GM12878 (cell line): Measurements from ENCODE around the gene TOP2B.

Source experiments
- NR2F1 ChIP-seq: fragments of 450-650 bp; conservative IDR thresholded peaks from 2 replicates; pipeline ENCODE4 v1.6.1; 2017; ENCODE audit warnings: mild to moderate bottlenecking
- POLR2A ChIP-seq: IDR thresholded peaks from 2 replicates; pipeline ENCODE4 v1.6.1; 2011; ENCODE audit warnings: low read depth, mild to moderate bottlenecking, low read length
- SIN3A ChIP-seq: IDR thresholded peaks from 2 replicates; pipeline ENCODE4 v1.6.1; 2012; ENCODE audit warnings: low read depth, low read length, improper control_type of control experiment
- TF ChIP-seq, protein P1 (sequence below): fragments of 450-650 bp; formaldehyde crosslinking; IDR thresholded peaks from 2 replicates; pipeline ENCODE4 v1.4.0; 2020; ENCODE audit warnings: mild to moderate bottlenecking, moderate library complexity
- TF ChIP-seq, protein P2 (sequence below), 3 experiments: IDR thresholded peaks in 2 of 3; conservative IDR thresholded peaks in 1 of 3; 2 replicates each; pipeline ENCODE4 v1.5.1; 2011; ENCODE audit warnings: low read depth in 3 of 3, low read length in 3 of 3, mild to moderate bottlenecking in 3 of 3, control low read depth in 2 of 3, moderate library complexity in 2 of 3, inconsistent platforms in 1 of 3, mixed read lengths in 1 of 3; ENCODE audit not compliant: control insufficient read depth in 2 of 3, insufficient read depth in 1 of 3; ENCODE audit errors: extremely low read depth in 1 of 3

DNA sequence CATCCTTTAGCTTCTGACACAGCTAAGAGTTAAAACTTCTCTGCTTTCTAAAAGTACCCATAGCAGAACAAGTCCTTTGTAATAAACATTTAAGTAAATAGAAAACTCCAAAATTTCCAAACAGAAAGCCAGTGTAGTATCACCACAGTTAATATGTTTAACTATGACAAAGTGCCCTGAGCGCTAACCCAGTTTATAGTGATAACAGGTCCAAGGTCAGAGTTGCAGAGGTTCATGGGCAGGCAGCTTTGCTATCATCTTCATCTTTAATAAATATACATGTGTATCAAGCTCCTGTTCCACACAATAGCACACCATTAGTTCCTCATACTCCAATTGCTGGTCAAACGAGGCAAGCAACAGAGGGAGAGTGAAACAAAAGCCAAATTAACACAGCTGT is 12.4 kb upstream of the TOP2B start:
- TF ChIP-seq, protein P1, sequence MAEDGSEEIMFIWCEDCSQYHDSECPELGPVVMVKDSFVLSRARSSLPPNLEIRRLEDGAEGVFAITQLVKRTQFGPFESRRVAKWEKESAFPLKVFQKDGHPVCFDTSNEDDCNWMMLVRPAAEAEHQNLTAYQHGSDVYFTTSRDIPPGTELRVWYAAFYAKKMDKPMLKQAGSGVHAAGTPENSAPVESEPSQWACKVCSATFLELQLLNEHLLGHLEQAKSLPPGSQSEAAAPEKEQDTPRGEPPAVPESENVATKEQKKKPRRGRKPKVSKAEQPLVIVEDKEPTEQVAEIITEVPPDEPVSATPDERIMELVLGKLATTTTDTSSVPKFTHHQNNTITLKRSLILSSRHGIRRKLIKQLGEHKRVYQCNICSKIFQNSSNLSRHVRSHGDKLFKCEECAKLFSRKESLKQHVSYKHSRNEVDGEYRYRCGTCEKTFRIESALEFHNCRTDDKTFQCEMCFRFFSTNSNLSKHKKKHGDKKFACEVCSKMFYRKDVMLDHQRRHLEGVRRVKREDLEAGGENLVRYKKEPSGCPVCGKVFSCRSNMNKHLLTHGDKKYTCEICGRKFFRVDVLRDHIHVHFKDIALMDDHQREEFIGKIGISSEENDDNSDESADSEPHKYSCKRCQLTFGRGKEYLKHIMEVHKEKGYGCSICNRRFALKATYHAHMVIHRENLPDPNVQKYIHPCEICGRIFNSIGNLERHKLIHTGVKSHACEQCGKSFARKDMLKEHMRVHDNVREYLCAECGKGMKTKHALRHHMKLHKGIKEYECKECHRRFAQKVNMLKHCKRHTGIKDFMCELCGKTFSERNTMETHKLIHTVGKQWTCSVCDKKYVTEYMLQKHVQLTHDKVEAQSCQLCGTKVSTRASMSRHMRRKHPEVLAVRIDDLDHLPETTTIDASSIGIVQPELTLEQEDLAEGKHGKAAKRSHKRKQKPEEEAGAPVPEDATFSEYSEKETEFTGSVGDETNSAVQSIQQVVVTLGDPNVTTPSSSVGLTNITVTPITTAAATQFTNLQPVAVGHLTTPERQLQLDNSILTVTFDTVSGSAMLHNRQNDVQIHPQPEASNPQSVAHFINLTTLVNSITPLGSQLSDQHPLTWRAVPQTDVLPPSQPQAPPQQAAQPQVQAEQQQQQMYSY (CRISPR knock-in tag), result no peak
- no peak for TF ChIP-seq NR2F1
- TF ChIP-seq, protein P2, sequence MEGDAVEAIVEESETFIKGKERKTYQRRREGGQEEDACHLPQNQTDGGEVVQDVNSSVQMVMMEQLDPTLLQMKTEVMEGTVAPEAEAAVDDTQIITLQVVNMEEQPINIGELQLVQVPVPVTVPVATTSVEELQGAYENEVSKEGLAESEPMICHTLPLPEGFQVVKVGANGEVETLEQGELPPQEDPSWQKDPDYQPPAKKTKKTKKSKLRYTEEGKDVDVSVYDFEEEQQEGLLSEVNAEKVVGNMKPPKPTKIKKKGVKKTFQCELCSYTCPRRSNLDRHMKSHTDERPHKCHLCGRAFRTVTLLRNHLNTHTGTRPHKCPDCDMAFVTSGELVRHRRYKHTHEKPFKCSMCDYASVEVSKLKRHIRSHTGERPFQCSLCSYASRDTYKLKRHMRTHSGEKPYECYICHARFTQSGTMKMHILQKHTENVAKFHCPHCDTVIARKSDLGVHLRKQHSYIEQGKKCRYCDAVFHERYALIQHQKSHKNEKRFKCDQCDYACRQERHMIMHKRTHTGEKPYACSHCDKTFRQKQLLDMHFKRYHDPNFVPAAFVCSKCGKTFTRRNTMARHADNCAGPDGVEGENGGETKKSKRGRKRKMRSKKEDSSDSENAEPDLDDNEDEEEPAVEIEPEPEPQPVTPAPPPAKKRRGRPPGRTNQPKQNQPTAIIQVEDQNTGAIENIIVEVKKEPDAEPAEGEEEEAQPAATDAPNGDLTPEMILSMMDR (IDR thresholded peaks at IDR 0.05 in 2 of 3, conservative IDR thresholded peaks at IDR 0.05 in 1 of 3; ENCODE audit: control insufficient read depth in 2 of 3, extremely low read depth in 1 of 3, insufficient read depth in 1 of 3, low read depth in 3 of 3, low read length in 3 of 3), result no peak
- TF ChIP-seq POLR2A, result no peak
- no peak for TF ChIP-seq SIN3A
